Measurements from ENCODE around the gene TTYH3.

The TTYH3 gene

DNA sequence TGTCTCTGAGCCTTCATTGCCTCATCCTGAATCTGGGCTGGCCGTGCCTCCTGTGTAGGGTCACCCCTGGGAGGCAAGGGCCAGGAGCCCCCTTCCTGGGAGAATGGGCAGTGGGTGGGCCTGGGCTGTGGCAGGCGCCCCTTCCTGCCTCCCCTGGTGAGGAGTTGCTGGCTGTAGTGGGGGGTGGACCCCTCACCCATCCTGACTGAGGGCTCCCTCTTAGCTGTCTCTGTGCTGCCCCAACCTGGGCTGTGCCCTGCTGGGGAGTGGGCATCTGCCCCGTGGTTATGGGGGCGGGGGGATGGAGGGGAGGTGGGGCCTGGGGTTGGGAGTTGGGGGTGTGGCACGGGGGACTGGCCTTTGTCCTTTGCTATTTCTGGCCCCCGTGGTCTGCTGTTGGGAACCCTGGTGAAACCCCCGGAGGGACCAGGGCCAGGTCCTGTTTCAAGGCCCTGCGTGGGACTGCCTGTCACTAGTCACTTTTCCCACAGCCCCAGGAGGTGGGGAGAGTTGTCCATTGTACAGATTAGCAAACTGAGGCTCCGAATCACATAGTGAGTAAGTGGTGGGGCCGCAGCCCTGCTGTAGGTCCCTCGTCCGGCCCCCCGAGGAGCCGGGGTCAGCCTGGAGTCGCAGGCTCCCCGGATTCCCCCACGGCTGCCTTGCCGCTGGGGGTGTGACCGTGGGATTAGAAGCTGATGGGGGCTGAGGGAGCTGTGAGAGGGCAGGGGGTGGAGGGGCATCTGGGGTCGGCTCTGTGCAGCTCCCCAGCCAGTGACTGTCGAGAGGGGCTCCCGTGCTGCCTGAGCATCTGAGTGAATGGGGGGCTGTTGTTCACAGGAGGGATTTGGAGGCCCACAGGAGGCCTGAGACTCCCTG lies 2.7 kb downstream of the TTYH3 start:
- H3K4me3 ChIP-seq (IDR thresholded peaks at IDR 0.05; ENCODE audit: insufficient read depth, low read depth, low read length), result no peak overlapping the region
- no peaks in the 10 kb centered on the region for H3K36me3 ChIP-seq (ENCODE audit: insufficient read depth)
- H3K4me1 ChIP-seq (ENCODE audit: low read depth, poor library complexity, severe bottlenecking), result no peaks in the 10 kb centered on the region
- H3K27ac ChIP-seq, result no peak overlapping the region
- no peak overlapping the region for H3K9ac ChIP-seq
- H3K27me3 ChIP-seq (ENCODE audit: insufficient read depth, low read depth), result peaks cover 56% of the 10 kb centered on the region
- no peaks in the 10 kb centered on the region for H3K79me2 ChIP-seq (ENCODE audit: insufficient read depth, low read depth)
- H3K4me2 ChIP-seq, result no peak overlapping the region
- no peaks in the 10 kb centered on the region for H4K20me1 ChIP-seq (ENCODE audit: insufficient read depth)
- TF ChIP-seq CTCF (conservative IDR thresholded peaks at IDR 0.05; ENCODE audit: low read depth, low read length), result no peak
- H2AFZ ChIP-seq (ENCODE audit: low read depth), result no peak overlapping the region

DNA sequence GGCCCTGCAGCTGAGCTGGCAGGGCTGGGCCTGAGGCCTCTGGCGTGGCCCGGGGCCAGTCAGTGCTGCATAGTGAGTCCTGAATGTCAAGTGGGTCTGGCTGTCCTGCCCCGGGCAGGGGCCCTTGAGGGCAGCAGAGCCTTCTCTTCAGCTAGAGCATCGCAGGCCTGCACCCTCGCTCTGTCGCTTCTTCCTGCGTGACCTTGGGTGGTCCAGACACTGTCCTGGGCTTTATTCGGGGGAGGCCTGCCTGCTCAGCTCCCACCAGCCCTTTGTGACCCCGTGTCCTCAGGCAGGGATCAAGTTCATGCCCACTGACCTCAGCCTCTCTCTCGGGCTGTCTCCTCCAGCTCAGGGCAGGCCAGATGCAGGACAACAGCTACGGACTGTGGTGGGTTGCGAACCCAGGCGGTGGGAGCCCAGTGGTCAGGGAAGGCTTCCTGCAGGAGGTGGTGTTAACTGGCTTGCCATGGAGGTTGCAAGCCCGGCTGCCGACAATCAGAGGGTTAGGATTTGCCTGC lies 3.4 kb downstream of the TTYH3 start:
- no peaks in the 10 kb centered on the region for H4K20me1 ChIP-seq (ENCODE audit: insufficient read depth)
- H3K27ac ChIP-seq, result no peak overlapping the region
- H3K79me2 ChIP-seq (ENCODE audit: insufficient read depth, low read depth), result no peaks in the 10 kb centered on the region
- H3K27me3 ChIP-seq (ENCODE audit: insufficient read depth, low read depth), result peaks cover 49% of the 10 kb centered on the region
- H2AFZ ChIP-seq (ENCODE audit: low read depth), result no peak overlapping the region
- no peaks in the 10 kb centered on the region for H3K4me1 ChIP-seq (ENCODE audit: low read depth, poor library complexity, severe bottlenecking)
- no peak overlapping the region for H3K4me2 ChIP-seq
- no peaks in the 10 kb centered on the region for H3K36me3 ChIP-seq (ENCODE audit: insufficient read depth)
- no peak overlapping the region for H3K9ac ChIP-seq
- TF ChIP-seq CTCF (conservative IDR thresholded peaks at IDR 0.05; ENCODE audit: low read depth, low read length), result no peak
- H3K4me3 ChIP-seq (IDR thresholded peaks at IDR 0.05; ENCODE audit: insufficient read depth, low read depth, low read length), result no peak overlapping the region

GRCh38 chr7:2635810-2636701 lies 4.3 kb downstream of the TTYH3 start:
- H3K9ac ChIP-seq, result no peak overlapping the region
- H3K27me3 ChIP-seq (ENCODE audit: insufficient read depth, low read depth), result peaks cover 42% of the 10 kb centered on the region
- no peaks in the 10 kb centered on the region for H4K20me1 ChIP-seq (ENCODE audit: insufficient read depth)

More at GRCh38 chr7:2635810-2636701, 4.3 kb downstream of the TTYH3 start:
- no peak overlapping the region for H2AFZ ChIP-seq (ENCODE audit: low read depth)
- H3K4me3 ChIP-seq (IDR thresholded peaks at IDR 0.05; ENCODE audit: insufficient read depth, low read depth, low read length), result no peak overlapping the region
- H3K79me2 ChIP-seq (ENCODE audit: insufficient read depth, low read depth), result no peaks in the 10 kb centered on the region
- H3K4me2 ChIP-seq, result no peak overlapping the region
- no peak for TF ChIP-seq CTCF (conservative IDR thresholded peaks at IDR 0.05; ENCODE audit: low read depth, low read length)
- no peak overlapping the region for H3K27ac ChIP-seq
- no peaks in the 10 kb centered on the region for H3K4me1 ChIP-seq (ENCODE audit: low read depth, poor library complexity, severe bottlenecking)
- no peaks in the 10 kb centered on the region for H3K36me3 ChIP-seq (ENCODE audit: insufficient read depth)
